Tibial artery (tissue), 4 donors: ENCODE results near the gene PLSCR2.
"Not testable (repeated sequence)": the region's sequence is repeated elsewhere in the genome, so short reads cannot be mapped to it uniquely, and the experiment has no call there.

Experiments
- DNase-seq, 2 donors: peaks; one replicate each; pipeline ENCODE4 v3.0.0-alpha.2; 2019
- H3K27ac ChIP-seq, 2 donors: fragments of 200-600 bp; sonication (generic) in 1 of 2; 1 replicate in 1 of 2; 2 replicates in 1 of 2; pipeline ENCODE4 v1.5.1; 2018 to 2019; ENCODE audit warnings: mild to moderate bottlenecking in 1 of 2
- H3K27me3 ChIP-seq, 2 donors: fragments of 200-600 bp; sonication (generic) in 1 of 2; one replicate each; pipeline versions ENCODE4 v1.5.1 to v1.6.0; 2016 to 2019
- H3K36me3 ChIP-seq, 3 donors: fragments of 200-600 bp; sonication (generic) in 2 of 3; one replicate each; pipeline ENCODE4 v1.5.1; 2016 to 2019; ENCODE audit warnings: mild to moderate bottlenecking in 2 of 3
- H3K4me1 ChIP-seq, 4 donors: fragments of 200-600 bp; sonication (generic) in 2 of 4; 1 replicate in 3 of 4; 2 replicates in 1 of 4; pipeline ENCODE4 v1.5.1; 2016 to 2019
- H3K4me3 ChIP-seq, 2 donors: fragments of 200-600 bp; sonication (generic) in 1 of 2; 1 replicate in 1 of 2; 2 replicates in 1 of 2; pipeline ENCODE4 v1.5.1; 2018 to 2019; ENCODE audit warnings: mild to moderate bottlenecking in 2 of 2
- H3K9me3 ChIP-seq, 3 donors: fragments of 200-600 bp; sonication (generic) in 1 of 3; one replicate each; pipeline ENCODE4 v1.5.1; 2016 to 2019
- intact Hi-C: fragments of 100-400 bp; cut with DNase I; formaldehyde crosslinking; loops from one replicate; pipeline ENCODE4 v1.15.0; 2023; ENCODE audit warnings: low total_unique reads
- TF ChIP-seq, protein P1 (sequence below), 2 experiments: fragments of 200-600 bp in 1 of 2; fragments of 450-650 bp in 1 of 2; IDR thresholded peaks; one replicate each; pipeline ENCODE4 v1.5.1; 2017 to 2019; ENCODE audit warnings: antibody characterized with exemption in 2 of 2, mild to moderate bottlenecking in 1 of 2, moderate library complexity in 1 of 2

Gene PLSCR2

DNA sequence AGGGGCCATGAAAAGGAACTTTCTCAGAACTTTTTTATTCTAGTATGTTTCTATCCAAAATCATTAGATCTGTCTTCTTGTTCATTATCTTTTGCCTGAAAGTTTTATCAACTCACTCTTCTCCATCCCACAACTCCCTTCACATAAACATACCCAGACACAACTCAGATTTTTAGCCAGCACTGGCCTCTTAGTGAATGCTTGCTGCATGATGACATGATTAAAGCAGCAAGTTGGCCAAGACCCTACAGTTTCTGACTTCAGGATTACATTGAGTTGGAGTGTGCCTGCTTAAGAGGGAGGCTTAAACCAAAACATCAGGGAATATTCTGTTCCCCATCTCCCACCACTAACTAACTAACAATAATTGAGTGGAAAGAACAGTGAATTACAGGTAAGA is 38.1 kb downstream of the PLSCR2 start:
- Histone ChIP-seq H3K4me1 (no peaks in the 10 kb centered on the region), H3K4me3 (no peak overlapping the region), H3K36me3 (no peaks in the 10 kb centered on the region), H3K27me3 (no peaks in the 10 kb centered on the region), H3K27ac (no peak overlapping the region), H3K9me3 (peaks cover 0 to 14% (median 0%) of the 10 kb centered on the region in 3 donors)
- intact Hi-C loops = no loop called here
- DNase-seq = no peak
- TF ChIP-seq, protein P1, sequence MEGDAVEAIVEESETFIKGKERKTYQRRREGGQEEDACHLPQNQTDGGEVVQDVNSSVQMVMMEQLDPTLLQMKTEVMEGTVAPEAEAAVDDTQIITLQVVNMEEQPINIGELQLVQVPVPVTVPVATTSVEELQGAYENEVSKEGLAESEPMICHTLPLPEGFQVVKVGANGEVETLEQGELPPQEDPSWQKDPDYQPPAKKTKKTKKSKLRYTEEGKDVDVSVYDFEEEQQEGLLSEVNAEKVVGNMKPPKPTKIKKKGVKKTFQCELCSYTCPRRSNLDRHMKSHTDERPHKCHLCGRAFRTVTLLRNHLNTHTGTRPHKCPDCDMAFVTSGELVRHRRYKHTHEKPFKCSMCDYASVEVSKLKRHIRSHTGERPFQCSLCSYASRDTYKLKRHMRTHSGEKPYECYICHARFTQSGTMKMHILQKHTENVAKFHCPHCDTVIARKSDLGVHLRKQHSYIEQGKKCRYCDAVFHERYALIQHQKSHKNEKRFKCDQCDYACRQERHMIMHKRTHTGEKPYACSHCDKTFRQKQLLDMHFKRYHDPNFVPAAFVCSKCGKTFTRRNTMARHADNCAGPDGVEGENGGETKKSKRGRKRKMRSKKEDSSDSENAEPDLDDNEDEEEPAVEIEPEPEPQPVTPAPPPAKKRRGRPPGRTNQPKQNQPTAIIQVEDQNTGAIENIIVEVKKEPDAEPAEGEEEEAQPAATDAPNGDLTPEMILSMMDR (IDR thresholded peaks at IDR 0.05) = no peak

DNA sequence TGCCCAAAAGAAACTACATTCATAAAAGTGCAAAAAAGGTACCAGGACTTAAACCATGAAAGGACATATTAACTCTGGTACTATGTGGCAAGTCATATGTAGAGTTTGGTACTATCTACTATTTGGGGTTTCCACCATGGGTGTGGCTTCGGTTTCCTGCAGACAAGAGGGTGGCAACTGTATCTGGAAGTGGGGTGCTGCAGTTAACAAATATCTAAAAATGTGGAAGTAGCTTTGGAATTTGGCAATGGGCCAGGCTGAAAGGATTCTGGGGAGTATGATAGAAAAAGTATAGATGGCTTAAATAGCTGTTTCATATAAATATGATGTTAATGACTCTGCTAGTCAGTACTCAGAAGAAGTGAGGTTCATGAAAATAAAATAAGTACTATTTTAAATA is 44.0 kb downstream of the PLSCR2 start:
- H3K9me3 ChIP-seq = peaks cover 0 to 12% (median 0%) of the 10 kb centered on the region in 3 donors
- no peak overlapping the region for H3K27ac ChIP-seq
- no peaks in the 10 kb centered on the region for H3K4me1 ChIP-seq
- no peak for DNase-seq
- intact Hi-C loops = no loop called here
- H3K4me3 ChIP-seq = no peak overlapping the region
- no peaks in the 10 kb centered on the region for H3K36me3 ChIP-seq
- H3K27me3 ChIP-seq = no peaks in the 10 kb centered on the region
- TF ChIP-seq, protein P1 (IDR thresholded peaks at IDR 0.05) = no peak

DNA sequence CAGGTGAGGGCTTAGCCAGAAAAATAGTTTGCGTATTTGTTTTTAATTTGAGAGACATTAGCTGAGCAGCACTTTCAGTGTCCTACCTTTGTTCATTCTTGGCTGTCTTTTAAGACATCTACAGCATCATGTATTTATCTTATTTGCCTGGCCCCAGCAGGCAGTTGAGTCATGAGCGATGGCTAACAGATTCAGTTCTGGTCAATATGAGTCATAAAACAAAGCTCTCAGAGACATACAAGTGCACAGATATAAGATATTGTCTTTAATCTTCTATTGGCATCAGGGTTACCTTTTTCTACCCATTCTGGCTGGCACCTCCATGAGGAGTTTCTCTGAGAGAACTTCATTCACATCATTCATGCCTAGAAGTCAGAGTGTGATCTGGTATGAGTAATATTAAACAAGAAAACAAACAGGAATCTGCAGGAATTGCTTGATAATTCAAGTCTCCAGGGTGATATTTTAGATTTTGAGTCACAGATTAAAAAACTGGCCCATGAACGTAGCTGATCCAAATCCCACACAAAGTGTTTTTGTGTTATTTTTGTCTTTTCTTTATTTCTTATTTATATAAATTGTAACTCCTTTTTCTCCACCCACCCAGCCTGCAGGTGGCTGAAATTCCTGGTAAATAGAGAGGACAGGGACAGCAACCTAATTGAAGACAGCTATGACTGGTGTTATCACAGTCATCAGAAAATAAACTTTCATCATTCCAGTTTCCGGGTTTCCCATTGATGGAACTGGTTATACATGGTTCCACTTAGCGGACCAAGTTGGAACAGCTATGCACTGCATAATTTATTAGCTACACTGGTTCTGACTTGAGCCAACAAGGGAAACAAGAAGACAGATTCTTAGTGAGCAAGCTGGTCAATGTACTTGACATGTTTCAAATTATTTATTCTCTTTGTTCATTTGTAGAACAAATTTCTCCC is 47.3 kb downstream of the PLSCR2 start:
- H3K27ac ChIP-seq = no peak overlapping the region
- H3K9me3 ChIP-seq = no peaks in the 10 kb centered on the region
- H3K4me1 ChIP-seq = no peaks in the 10 kb centered on the region
- H3K4me3 ChIP-seq = no peak overlapping the region
- no peak for DNase-seq
- no peaks in the 10 kb centered on the region for H3K27me3 ChIP-seq
- intact Hi-C loops = no loop called here
- TF ChIP-seq, protein P1 (IDR thresholded peaks at IDR 0.05) = no peak
- no peaks in the 10 kb centered on the region for H3K36me3 ChIP-seq

DNA sequence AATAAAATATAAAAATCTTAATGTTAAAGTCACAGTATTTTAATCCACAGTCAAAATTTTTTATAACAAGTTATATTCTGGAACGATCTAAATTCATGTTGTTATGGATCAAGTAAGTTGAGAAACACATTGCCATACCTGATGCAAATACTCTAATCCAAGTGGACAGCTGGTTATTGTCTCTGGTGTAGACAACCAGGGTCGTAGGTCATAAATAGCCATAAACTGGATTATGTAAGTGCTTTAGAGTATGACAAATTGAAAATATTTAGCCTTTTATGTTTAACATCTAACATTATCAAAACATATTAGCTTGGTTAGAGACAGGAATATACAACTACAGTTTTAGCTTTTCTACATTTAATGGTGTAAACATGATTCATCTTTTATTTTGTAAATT is 53.0 kb downstream of the PLSCR2 start:
- Histone ChIP-seq H3K4me3 (no peak overlapping the region), H3K27me3 (no peaks in the 10 kb centered on the region), H3K36me3 (no peaks in the 10 kb centered on the region), H3K4me1 (no peaks in the 10 kb centered on the region), H3K9me3 (no peaks in the 10 kb centered on the region), H3K27ac (no peak overlapping the region)
- intact Hi-C loops = no loop called here
- TF ChIP-seq, protein P1 (IDR thresholded peaks at IDR 0.05) = no peak
- no peak for DNase-seq

DNA sequence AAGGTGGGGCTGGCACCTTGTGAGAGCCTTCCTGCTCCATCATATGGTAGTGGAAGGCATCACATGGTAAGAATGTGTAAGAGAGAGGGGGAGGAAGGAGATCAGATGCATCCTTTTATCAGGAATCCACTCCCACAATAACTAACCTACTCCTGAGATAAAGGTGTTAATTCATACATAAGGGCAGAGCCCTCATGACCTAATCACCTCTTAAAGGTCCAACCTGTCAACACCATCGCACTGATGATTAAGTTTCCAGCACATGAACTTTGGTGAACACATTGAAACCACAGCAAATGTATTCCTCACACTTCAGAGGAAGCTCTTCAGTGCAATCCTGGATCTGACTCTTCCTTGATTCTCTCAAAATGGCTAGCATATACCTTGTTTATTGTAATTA is 55.4 kb downstream of the PLSCR2 start:
- H3K9me3 ChIP-seq = no peaks in the 10 kb centered on the region
- no peak for DNase-seq
- no peaks in the 10 kb centered on the region for H3K36me3 ChIP-seq

DNA sequence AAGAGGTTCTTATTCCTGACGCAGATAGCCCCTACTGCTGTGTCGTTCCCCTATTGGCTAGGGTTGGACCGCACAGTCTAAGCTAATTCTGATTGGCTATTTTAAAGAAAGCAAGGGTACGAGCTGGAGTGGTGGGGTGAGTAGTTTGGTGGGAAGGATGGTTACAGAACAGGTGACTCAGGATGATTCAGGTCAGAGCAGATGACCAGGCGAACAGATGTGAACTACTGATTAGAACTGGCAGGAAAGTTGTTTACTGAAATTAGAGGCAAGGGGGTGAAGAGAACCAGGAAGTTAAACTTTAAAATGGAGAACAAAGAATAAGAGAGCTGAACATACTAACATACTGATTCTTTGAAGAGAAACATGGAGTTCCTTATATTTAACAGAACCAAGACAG is 56.6 kb downstream of the PLSCR2 start:
- H3K4me3 ChIP-seq, H3K27ac ChIP-seq, H3K36me3 ChIP-seq, intact Hi-C loops, H3K27me3 ChIP-seq, H3K4me1 ChIP-seq, DNase-seq, H3K9me3 ChIP-seq: not testable (repeated sequence)

More for the DNA sequence above, 55.4 kb downstream of the PLSCR2 start:
- no peaks in the 10 kb centered on the region for H3K4me1 ChIP-seq
- no peaks in the 10 kb centered on the region for H3K27me3 ChIP-seq
- intact Hi-C loops = no loop called here
- H3K4me3 ChIP-seq = no peak overlapping the region
- H3K27ac ChIP-seq = no peak overlapping the region
- TF ChIP-seq, protein P1 (IDR thresholded peaks at IDR 0.05) = no peak
